WTC11 (cell line): ENCODE measurements around the gene TMEM132E.

Source experiments
- FOXJ3 ChIP-seq: sonication (generic); formaldehyde crosslinking; IDR thresholded peaks from 2 replicates; pipeline ENCODE4 v1.9.0; 2021; ENCODE audit warnings: missing genetic modification reagents, mild to moderate bottlenecking, borderline replicate concordance
- KAT7 ChIP-seq: sonication (generic); formaldehyde crosslinking; IDR thresholded peaks from 2 replicates; pipeline ENCODE4 v1.8.1; 2023; ENCODE audit warnings: missing genetic modification reagents, mild to moderate bottlenecking, borderline replicate concordance
- NR2C2 ChIP-seq: sonication (generic); formaldehyde crosslinking; IDR thresholded peaks from 2 replicates; pipeline ENCODE4 v1.8.0; 2022; ENCODE audit warnings: mild to moderate bottlenecking, missing genetic modification reagents
- RELA ChIP-seq: sonication (generic); formaldehyde crosslinking; IDR thresholded peaks from 2 replicates; pipeline ENCODE4 v1.8.1; 2022; ENCODE audit warnings: missing genetic modification reagents, mild to moderate bottlenecking, borderline replicate concordance
- TEAD4 ChIP-seq: sonication (generic); formaldehyde crosslinking; IDR thresholded peaks from 2 replicates; pipeline ENCODE4 v1.8.0; 2022; ENCODE audit warnings: mild to moderate bottlenecking, missing genetic modification reagents
- ZNF416 ChIP-seq: fragments of 250-450 bp; sonication (Bioruptor Pico); IDR thresholded peaks from 2 replicates; pipeline ENCODE4 v1.9.0; 2021; ENCODE audit warnings: mild to moderate bottlenecking, inconsistent platforms
- ZNF671 ChIP-seq: fragments of 250-450 bp; sonication (Bioruptor Pico); IDR thresholded peaks from 2 replicates; pipeline ENCODE4 v1.8.0; 2021; ENCODE audit warnings: mild to moderate bottlenecking
- TF ChIP-seq, protein P1 (sequence below): fragments of 200-600 bp; IDR thresholded peaks from 2 replicates; pipeline ENCODE4 v1.8.0; 2022; ENCODE audit warnings: antibody characterized with exemption
- TF ChIP-seq, protein P2 (sequence below): sonication (generic); formaldehyde crosslinking; IDR thresholded peaks from 2 replicates; pipeline ENCODE4 v1.8.1; 2022; ENCODE audit warnings: low read depth, missing genetic modification reagents, borderline replicate concordance
- TF ChIP-seq, protein P3 (sequence below): sonication (generic); formaldehyde crosslinking; IDR thresholded peaks from 2 replicates; pipeline ENCODE4 v1.8.1; 2023; ENCODE audit warnings: mild to moderate bottlenecking, moderate library complexity, missing genetic modification reagents
- TF ChIP-seq, protein P4 (sequence below): sonication (generic); formaldehyde crosslinking; IDR thresholded peaks from 2 replicates; pipeline ENCODE4 v1.8.0; 2022; ENCODE audit warnings: missing genetic modification reagents

DNA sequence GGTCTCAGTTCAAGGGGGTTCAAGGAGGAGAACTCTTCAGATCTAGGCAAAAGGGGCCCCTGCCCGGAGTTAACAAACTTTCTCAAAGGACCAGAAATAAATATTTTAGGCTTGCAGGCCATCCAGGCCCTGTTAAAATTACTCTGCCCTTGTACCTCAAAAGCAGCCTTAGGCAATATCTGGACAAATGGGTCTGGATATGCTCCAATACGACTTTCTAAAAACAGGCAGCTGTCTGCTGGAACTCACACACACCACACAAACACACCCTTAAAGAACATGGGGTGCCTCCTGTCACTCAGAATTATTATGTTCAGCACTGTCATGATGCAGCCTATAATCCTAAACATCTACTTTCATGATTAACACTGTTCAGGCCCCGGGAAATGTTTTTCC is 75.5 kb downstream of the TMEM132E start:
- TF ChIP-seq, protein P1, sequence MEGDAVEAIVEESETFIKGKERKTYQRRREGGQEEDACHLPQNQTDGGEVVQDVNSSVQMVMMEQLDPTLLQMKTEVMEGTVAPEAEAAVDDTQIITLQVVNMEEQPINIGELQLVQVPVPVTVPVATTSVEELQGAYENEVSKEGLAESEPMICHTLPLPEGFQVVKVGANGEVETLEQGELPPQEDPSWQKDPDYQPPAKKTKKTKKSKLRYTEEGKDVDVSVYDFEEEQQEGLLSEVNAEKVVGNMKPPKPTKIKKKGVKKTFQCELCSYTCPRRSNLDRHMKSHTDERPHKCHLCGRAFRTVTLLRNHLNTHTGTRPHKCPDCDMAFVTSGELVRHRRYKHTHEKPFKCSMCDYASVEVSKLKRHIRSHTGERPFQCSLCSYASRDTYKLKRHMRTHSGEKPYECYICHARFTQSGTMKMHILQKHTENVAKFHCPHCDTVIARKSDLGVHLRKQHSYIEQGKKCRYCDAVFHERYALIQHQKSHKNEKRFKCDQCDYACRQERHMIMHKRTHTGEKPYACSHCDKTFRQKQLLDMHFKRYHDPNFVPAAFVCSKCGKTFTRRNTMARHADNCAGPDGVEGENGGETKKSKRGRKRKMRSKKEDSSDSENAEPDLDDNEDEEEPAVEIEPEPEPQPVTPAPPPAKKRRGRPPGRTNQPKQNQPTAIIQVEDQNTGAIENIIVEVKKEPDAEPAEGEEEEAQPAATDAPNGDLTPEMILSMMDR: no peak
- TF ChIP-seq ZNF671 (CRISPR knock-in tag): no peak
- TF ChIP-seq, protein P2, sequence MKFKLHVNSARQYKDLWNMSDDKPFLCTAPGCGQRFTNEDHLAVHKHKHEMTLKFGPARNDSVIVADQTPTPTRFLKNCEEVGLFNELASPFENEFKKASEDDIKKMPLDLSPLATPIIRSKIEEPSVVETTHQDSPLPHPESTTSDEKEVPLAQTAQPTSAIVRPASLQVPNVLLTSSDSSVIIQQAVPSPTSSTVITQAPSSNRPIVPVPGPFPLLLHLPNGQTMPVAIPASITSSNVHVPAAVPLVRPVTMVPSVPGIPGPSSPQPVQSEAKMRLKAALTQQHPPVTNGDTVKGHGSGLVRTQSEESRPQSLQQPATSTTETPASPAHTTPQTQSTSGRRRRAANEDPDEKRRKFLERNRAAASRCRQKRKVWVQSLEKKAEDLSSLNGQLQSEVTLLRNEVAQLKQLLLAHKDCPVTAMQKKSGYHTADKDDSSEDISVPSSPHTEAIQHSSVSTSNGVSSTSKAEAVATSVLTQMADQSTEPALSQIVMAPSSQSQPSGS: no peak
- TF ChIP-seq RELA (CRISPR knock-in tag): no peak
- TF ChIP-seq NR2C2 (CRISPR knock-in tag): no peak
- TF ChIP-seq FOXJ3 (CRISPR knock-in tag): no peak
- TF ChIP-seq, protein P3, sequence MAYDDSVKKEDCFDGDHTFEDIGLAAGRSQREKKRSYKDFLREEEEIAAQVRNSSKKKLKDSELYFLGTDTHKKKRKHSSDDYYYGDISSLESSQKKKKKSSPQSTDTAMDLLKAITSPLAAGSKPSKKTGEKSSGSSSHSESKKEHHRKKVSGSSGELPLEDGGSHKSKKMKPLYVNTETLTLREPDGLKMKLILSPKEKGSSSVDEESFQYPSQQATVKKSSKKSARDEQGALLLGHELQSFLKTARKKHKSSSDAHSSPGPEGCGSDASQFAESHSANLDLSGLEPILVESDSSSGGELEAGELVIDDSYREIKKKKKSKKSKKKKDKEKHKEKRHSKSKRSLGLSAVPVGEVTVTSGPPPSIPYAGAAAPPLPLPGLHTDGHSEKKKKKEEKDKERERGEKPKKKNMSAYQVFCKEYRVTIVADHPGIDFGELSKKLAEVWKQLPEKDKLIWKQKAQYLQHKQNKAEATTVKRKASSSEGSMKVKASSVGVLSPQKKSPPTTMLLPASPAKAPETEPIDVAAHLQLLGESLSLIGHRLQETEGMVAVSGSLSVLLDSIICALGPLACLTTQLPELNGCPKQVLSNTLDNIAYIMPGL (CRISPR knock-in tag): no peak
- TF ChIP-seq, protein P4, sequence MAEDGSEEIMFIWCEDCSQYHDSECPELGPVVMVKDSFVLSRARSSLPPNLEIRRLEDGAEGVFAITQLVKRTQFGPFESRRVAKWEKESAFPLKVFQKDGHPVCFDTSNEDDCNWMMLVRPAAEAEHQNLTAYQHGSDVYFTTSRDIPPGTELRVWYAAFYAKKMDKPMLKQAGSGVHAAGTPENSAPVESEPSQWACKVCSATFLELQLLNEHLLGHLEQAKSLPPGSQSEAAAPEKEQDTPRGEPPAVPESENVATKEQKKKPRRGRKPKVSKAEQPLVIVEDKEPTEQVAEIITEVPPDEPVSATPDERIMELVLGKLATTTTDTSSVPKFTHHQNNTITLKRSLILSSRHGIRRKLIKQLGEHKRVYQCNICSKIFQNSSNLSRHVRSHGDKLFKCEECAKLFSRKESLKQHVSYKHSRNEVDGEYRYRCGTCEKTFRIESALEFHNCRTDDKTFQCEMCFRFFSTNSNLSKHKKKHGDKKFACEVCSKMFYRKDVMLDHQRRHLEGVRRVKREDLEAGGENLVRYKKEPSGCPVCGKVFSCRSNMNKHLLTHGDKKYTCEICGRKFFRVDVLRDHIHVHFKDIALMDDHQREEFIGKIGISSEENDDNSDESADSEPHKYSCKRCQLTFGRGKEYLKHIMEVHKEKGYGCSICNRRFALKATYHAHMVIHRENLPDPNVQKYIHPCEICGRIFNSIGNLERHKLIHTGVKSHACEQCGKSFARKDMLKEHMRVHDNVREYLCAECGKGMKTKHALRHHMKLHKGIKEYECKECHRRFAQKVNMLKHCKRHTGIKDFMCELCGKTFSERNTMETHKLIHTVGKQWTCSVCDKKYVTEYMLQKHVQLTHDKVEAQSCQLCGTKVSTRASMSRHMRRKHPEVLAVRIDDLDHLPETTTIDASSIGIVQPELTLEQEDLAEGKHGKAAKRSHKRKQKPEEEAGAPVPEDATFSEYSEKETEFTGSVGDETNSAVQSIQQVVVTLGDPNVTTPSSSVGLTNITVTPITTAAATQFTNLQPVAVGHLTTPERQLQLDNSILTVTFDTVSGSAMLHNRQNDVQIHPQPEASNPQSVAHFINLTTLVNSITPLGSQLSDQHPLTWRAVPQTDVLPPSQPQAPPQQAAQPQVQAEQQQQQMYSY (CRISPR knock-in tag): no peak
- no peak for TF ChIP-seq ZNF416 (CRISPR knock-in tag)
- no peak for TF ChIP-seq TEAD4 (CRISPR knock-in tag)
- TF ChIP-seq KAT7 (CRISPR knock-in tag): no peak
